ENCODE measurements around the gene FRMD4A.

Gene FRMD4A

DNA sequence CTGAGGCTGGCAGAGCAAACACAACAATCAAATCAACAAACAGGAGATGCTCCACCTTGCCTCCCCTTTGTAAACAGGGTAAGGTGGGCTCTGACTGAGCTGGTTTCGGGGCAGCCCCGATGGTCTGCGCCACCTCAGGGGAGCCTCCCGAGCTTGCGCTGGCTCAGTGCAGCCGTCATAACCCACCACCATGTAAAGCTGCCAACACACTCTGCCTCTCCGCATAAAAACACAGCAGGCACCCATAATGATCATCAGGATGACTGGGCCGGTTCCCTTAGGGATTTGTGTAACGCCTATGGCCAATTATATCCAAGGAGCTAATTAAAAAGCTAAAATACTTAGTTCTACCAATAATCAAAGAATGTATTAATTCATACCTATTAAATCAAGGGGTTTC is 619.4 kb downstream of the FRMD4A start:
- DNase-seq = no peak

DNA sequence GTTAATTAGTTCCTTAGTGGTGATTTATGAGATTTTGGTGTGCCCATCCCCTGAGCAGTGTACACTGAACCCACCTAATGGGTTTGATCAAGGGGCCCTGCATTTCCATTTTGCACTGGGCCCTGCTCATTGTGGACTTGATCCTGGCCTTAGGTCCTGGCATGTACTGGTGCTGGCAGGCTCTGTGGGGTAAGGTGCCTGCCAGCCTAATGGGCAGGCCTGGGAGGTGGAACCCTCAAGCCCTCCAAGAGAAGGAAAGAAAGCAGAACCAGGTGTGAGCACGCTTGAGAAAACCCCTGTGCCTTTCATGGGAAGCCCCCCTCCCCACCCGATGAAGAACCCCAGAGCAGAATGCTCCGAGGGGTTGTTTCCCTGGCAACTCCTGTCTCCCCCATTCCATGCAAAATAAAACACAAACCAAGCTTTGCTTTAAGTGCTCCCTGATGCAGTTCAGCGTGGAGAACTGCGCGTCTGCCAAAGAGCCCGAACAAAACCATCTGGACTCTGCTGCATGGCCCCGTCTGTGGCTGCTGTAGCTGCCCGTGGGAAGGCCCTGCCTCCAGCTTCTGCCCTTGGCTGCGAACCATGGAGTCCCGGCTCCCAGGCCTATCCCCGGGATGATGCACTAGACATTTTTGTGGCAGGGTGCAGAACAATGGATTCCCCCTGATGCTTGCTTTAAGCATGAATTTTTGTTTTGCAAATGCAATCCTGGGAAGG is 620.6 kb downstream of the FRMD4A start:
- no peak for DNase-seq

DNA sequence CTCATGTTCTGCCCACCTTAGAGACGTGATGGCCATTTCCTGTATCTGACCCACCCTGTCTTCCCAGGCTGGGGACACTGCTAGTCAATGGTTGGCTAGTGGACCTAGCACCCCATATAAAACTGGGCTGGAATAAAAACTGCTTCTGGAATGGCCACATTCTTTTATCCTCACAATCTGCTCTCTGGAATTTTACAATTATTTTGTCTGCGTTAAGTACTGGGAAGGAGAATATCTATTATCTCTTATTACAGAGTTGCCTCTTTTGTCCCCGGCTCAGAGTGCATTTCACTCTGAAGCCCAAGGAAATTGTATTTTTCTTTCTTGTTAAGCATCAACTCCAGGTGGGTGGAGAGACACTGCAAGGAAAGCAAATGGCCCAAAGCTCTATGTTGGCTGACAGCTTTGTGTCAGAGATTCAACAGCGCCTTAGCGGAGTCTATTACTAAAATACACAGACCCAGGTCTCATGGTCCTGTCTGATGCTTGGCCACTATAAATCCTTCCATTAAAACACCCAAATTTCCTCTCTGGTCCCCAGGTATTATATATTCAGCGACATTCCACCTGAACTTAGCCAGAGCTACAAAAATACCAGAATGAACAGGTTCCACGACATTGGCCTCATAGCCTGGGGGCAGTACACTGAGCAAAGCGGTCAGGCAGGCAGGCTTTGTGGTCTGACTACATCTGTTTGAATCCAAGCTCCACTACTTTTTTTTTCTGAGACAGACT is 622.3 kb downstream of the FRMD4A start:
- DNase-seq = no peak

DNA sequence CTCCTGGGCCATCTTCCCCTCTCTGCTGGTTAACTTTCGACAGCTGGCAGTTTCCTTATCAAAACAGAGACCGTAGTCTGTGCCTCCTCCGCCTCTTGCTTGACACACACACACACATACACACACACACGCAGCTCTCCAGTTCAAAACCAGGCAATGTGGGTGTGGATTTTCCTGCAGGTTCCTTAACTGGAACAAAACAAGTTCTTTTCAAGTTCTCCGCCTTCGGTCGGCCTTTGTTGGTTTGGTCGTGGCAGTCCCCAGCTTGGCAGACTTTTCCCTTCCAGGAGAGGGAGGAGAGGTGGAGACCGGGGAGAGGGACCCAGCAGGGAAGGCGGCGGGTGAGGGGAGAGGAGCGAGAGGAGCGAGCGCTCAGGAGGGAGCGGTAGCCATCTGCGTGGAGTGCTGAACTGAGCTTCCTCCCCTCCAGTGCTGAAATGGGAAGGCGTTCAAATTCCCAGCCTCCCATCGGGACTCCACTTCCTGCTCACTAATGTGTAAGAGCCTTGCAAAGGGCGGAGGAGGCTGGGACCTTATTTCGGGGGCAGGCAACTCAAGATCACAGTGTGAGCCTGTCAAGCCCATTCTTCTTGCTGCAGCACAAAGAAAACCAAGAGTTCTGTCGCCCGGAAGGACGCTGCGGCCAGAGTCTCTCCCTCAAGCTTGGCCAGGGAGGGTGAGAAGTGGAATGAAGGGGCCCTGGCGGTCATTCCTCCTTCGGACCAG is 623.4 kb downstream of the FRMD4A start:
- no peak for DNase-seq

DNA sequence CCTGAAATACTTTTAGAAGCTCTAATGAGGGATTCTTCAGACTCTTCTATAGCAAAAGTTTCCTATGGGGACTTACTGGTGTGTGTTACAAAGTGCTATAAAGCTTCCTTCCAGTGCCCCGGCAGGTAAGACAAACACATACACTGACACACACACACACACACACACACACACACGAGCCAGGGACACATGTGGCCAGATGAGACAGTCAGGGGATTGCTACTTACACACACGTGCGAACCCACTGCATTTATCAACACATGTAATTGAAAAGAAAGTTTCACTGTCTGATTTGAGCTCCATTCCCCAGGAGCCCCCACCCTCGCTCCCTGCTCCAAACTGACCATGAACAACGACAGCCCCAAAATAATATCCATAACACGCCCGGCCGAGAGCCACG is 624.1 kb downstream of the FRMD4A start:
- DNase-seq = no peak

DNA sequence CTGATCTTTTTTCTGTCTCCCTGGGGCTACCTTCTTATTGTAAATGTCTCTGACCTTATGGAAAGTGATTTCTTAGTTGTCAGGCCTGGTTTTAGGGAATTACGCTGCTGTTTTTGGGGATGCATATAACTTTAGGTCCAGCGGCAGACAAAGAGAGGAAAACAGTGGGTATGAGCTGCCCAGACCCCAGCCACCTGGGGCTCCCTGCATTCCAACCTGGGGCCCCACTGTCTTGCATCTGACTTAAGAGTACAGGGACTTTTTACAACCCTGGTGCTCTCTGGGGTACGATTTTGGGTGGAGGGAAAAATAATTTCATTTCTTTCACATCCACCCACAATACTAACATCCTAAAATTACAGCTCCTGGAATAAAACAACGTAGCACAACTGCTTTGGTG is 624.5 kb downstream of the FRMD4A start:
- DNase-seq = no peak

DNA sequence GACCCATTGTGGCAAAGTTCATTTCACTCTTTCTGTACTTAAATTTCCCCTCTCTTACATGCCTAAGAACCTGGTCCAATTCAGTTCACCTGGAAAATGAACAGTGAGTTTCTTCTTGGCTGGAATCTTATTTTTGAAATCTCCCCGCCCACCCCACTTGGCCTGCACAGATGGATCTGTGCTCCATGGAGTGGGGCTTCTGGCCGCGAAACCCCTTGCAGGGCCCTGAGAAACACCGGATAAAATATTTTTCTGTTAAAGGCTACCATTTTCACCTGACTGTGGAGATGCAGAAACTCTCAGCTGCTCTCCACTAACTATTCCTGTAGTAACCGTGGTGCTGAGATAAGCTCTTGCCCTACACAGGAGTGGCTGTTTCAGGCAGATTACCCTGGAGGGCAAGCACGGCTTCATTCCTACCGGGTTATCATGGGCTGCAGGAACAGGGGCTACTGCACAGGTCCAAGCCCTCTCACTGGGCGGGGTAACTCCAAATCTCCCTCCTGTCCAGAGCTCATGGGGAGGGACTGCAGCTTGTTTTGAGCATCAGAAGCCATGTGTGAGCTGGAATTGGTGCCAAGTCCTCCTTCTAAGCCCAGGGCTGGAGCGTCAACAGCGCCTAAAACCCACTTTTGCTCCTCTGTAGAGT is 625.1 kb downstream of the FRMD4A start:
- DNase-seq = no peak

DNA sequence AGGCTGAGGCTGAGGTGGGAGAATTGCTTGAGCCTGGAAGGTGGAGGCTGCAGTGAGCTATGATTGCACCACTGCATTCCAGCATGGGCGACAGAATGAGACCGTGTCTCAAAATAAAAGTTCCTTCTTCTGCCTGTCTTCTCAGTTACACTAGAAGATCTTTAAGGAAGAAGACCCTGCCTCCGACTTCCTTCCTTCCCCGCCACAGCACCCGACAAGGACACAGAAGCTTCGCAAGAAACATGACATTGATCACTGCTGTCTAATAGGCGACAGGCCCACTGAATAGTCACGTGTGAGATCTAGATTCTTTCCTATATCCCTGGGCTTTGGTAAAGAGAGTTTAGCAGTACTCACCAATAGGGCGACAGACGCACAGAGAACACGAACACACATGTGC is 625.8 kb downstream of the FRMD4A start:
- no peak for DNase-seq

DNA sequence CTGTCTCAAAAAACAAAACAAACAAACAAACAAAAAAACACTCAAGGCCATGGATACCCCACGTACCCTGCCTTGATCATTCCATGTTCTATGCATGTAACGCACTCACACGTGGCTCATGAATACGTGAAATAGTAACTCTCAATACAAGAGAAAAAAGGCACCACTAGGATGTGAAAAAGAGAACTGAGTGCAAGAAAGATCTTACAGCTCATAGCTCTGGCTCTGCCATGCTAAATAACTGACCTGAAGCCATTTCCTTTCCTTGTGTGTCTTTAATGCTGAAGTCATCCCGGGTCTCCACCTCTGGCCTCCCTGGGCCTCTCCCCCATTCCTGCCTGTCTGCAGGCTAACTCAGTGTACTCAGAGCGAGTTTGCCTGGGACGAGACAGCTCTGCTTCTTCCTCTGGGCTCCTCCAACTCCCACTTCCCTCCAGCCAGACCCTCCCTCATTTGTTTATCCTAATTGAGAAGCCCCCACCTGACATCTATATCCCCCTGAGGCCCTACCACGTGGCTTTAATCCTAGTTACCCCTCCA is 626.7 kb downstream of the FRMD4A start:
- no peak for DNase-seq

DNA sequence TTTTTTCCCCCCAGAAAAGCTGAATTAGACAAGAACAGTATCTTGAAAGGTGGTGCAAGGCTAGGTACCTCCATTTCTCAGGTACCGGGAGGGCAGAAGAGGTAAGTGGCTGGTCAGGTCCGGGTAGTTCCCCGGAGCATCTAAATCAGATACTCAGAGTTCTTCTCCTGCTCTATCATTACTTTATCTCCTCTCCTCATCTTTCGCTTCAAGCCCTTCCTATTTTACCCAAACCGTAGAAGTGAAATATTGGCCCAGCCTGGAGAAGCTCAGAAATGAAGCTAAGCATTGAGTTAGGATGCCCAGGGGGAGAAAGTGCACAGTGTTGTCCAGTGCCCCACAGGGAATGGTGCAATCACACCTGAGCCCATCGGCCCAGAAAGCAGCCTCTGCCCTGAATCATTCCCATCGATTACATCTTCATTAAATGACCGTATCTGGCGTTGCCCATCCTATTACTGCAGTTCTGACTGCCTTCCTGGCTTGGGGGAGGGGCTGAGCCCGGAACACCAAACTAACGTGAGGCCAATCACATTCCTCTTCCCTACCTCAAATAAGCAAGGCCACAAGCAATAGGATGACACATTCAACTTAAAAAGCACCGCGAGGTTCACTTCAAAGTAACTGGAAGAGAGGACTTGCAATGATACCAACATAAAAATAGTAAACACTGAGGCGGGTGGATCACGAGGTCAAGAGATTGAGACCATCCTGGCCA is 627.5 kb downstream of the FRMD4A start:
- no peak for DNase-seq

DNA sequence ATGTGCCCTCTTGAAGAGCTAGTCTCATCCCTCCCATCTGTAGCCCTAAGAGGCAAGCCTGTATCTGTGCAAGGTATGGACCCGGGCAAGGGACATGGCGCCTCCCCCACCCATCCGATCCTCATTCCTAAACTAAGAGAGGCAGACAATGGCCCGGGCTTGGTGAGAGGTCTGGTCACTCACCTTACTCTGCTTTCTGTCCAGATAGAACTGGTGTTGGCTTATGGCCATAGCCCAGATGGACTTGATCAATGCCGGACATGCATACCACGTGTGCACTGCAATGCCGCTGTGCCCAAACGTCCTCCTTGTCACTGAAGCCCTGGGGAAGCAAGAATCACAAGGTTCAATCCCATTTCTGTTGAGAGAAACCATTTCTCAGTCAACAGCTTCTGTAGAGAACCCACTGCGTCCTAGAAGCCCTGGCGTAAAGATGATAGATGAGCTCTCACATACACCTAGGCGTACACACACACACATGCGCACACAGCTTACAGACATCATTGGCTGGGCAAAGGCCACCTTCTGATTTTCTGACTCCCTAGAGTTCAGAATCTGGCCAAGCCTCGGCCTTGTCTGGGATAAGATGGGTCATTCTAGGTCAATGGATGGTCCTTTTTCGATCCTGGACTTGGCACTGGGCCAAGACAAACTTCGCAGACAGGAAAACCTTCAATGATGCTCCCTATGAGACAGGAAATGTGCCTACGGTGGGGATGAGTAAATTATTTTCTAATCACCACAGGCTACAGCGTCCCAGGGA is 629.4 kb downstream of the FRMD4A start:
- no peak for DNase-seq

DNA sequence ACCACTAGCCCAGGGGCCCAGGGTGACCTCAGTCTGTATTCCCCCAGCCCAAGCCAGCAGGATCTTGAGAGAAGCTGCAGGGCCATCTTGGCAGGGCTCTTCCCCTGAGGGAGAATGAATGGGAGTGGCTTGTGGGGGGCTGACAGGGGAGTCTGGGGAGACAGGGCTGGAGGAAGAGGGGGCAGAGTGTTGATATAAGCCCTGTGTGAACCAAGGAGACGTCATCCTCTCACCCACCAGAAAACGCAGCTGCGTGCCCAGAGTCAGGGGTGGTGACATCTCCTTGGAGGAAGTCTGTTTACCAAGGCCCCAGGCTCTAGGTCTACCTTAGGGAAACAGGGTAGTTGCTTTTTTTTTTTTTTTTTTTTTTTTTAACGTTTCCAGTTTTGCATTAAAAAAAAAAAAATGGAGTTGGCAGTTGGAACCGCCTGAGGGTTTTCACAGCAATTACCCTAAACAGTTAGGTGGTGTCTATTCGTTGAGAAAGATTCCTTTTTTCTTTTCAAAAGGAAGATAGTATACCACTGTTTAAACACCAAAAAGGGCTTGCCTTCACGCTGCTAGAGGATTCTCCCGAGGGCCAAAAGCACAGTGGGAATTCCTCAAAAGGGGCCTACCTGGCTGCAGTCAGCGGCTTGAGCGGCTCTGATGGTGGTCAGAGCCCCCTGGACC is 630.1 kb downstream of the FRMD4A start:
- DNase-seq = no peak

DNA sequence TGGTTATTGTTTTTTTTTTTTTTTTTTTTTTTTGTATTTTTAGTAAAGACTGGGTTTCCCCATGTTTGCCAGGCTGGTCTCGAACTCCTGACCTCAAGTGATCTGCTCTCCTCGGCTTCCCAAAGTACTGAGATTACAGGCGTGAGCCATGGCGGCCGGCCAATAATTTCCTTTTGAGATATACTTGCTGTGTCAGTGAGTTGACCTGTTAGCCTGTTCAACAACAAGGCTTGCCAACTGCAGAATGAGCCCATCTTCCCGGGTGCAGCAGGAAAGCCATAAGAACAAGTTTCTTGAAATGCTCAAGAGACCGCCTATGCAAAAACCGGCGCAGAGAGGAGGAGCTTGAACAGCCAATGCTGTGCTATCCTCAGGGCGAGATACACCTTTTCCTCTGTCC is 631.5 kb downstream of the FRMD4A start:
- DNase-seq = no peak

DNA sequence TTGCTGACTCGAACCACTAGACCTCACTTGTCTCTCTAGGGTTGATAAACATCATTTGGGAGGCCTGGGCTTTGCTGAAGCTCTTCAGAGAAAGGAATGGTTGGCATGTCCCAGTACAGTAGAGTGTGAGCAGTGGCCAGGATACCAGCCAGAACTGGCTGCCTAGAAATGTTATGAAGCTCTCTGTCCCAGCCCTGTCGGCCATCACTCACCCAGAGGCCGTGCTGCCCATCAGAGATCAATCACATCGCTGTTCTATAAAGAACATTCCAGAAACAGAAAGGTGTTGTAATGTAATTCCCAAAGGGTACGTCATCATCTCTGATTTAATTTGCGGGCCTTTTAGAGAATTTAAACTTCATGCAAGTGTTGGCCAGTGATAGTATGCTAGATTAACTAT is 632.5 kb downstream of the FRMD4A start:
- DNase-seq = no peak

DNA sequence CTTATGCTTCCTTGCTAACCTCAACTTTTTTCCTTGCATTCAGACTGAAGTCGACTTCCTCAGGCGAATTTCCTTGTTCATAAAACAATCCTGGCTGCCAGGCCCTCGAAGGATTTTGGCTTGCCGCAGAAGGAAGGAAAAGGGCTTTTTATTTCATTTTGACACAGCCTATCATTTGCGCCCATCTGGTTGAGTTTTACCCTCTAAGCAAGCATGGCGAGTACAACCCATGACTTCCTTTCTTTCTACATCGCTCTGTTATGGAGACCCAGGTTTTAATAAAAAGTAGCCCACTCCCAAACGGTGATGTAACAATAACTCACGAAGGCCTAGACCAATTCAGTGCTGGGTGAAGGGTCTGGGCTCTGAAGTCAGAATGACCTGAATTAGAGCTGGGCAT is 634.7 kb downstream of the FRMD4A start:
- no peak for DNase-seq

DNA sequence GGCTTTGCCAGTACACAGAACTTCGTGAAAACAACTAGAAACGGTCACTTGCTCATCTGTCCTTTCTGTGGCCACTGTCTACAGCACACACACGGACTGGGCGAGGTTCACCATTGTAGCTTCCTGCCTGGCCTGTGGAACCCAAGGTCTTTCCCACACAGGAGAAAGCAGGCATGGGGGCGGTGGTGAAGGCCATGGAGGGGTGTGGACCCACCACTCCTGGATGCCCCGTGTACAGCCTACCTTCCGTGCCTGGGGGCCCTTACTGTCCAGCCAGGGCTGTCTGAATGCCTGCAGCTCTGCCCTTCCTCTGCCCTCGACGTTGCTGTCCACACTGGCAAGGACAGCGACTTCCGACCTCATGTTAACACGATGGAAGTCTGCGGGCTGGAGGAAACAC is 635.1 kb downstream of the FRMD4A start:
- no peak for DNase-seq

DNA sequence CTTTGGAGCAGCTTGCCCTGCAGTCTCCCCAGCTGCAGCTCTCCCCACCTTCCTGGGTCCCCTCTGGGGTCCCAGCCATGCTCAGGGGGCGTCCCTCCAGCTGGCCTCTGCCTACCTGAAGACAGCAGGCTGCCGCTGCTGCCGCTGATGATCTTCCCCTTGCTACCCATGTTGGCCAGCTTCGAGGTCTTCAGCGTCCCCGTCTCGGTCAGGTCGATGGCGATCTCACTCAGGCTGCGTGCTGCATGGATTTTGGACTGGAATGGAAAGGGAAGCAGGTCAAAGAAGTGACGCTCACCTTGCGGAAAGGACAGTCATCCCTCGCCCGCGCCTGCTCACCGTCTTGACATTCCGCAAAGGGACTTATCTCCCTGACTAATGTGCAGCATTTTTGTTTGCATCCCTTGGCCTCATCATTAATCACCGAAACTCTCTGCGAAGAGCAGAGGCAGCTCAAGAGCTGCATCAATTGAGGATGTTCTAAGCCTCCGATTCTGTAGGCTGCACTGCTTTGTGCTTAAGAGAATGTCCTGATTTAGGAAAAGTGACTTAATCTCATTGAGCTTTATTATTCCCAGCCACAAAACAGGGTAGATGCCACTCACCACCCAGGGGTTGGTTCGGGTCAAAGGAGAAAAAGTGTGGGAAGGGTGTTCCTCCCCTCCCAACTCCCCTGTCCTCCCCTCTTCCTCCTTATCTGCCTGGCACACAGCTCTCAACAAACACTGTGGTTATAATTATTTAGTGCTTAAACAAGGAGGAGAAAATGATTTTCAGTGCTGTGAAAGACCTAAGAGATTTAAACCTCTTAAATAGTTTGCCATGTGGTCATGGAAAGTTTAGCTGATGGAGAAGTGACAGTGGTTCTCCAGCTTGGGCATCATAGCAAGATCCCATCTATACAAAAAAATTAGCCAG is 636.7 kb downstream of the FRMD4A start:
- DNase-seq = no peak

DNA sequence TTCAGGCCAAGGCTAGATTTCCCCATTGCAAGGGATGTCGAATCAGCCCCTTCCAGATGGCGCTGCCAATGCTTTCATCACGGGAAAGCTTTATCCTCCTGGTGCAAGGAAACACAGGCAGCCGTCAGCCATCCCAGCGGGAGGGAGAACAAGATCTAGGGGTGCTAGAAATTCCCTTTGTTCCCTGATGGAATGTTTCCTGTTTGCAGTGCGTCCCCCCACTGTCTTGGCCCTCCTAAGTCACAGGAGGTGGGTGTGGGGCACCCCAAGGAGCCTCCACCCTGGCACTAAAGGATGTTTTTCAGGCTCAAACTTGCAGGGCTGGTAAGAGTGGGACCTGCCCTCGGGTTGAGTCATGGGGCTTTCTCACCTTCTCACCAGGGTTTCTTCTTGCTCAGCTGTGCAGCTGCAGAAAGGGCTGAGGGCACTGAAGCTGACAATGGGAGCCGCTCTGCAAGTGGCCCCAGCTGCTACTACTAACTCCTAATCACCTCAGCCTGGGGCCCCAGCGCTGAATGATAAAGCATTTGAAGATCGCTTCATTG is 640.4 kb downstream of the FRMD4A start:
- no peak for DNase-seq

DNA sequence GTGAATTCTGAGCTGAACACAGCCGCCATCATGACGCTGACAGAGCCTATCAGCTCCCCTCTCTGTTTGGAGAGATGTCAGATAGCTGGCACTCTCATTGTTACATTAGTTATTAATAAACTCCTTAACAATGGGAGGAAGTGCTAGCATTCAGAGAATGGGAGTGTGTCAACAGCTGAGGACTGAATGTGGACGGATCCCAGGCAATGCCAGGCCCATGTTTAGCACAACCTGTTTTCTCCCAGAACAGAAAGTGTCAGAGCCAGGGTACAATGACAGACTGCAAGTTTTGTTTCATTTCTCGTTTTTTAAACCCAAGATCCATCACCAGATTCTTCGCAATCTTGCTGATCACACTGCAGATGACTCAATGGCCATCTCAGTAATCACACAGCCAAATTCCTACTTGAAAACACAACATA is 644.4 kb downstream of the FRMD4A start:
- no peak for DNase-seq

DNA sequence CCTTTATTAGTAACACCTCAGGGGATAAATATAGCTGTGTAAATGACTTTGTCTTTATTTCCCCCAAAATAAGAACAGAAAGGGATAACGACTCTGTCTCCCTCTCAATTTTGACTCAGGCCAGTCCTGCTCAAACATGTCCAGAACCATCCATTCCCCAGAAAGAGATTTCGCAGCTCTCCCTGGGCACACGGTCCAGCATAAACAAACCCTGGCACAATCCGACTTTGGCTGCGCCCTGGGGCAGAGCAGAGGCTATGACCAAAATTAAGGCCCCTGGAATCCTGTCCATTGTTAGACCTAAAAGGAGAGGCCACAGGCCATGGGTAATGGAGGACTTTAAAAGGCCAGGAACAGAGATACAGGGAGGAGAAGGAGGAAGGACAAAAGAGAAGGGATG is 644.8 kb downstream of the FRMD4A start:
- DNase-seq = no peak

All from central memory CD4-positive, alpha-beta T cell (primary cell).